Measurements from ENCODE around the gene TMEM52. TPM values are rescaled to one million over a fixed set of nuclear protein-coding genes. Genes with fewer than 3 reads are reported as not detected.

TMEM52 gene
- total RNA-seq, 1 donor from 2014 or later, result not detected

DNA sequence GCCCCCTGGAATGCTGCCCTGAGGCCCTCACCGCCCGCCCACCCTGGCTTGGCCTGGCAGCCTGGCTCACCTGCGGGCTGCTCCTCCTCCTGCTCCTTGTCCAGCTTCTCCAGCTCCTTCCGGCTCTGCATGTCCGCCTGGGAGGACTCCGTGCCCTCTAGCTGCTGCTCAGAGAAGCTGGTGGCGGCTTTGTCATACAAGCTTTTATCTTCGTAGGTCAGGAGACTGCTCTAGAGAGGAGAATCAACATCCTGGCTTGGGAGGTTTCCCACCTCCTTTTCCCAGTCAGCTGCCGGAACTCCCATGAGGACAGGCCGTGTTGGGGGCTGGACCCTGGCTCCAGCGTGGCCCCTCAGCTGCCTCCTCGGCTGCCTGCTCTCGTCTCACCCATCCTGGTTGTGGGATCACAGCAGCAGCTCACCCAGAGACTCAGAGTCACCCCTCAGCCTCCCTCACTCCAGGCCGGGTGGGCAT lies 36.6 kb upstream of the TMEM52 start:
- no peak overlapping the region for H3K27ac Mint-ChIP-seq (ENCODE audit: unreplicated experiment)

DNA sequence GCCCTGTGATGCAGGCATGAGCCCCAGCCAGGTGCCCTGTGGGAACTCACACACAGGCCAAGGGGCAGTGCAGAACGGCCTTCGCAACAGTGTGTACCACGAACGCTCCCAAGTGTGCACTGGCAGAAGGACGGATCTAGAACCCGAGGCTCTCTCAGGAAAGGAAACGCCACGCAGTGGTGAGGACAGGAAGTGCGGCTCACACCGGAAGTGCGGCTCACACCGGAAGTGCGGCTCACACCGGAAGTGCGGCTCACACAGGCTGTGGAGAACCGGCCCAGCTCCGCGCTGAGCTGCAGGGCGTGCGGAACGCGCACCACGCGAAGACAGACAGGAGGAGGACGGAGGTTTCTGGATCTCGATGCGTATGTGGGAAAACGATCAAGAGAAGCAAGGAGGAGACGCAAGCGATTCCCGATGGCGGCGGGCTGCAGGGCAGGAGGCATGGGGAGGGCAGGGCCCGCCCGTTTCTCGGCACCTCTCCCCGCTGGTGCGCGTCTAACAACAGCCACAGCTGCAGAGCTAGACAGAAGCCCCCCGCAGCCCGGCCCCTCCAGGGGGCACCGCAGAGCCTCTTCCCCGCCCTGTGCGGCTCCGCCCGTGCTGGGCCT lies 35.9 kb upstream of the TMEM52 start:
- no peaks in the 10 kb centered on the region for H3K36me3 Mint-ChIP-seq (ENCODE audit: unreplicated experiment)
- peaks cover 33% of the 10 kb centered on the region for H3K27me3 Mint-ChIP-seq (ENCODE audit: unreplicated experiment)
- no peaks in the 10 kb centered on the region for H3K9me3 Mint-ChIP-seq (ENCODE audit: unreplicated experiment)
- DNase-seq (ENCODE audit: extremely low spot score, unreplicated experiment), result no peak
- no peak overlapping the region for H3K27ac Mint-ChIP-seq (ENCODE audit: unreplicated experiment)
- H3K4me3 Mint-ChIP-seq (ENCODE audit: unreplicated experiment), result no peak overlapping the region
- H3K4me1 Mint-ChIP-seq (ENCODE audit: unreplicated experiment), result no peaks in the 10 kb centered on the region
- TF ChIP-seq, protein P1, sequence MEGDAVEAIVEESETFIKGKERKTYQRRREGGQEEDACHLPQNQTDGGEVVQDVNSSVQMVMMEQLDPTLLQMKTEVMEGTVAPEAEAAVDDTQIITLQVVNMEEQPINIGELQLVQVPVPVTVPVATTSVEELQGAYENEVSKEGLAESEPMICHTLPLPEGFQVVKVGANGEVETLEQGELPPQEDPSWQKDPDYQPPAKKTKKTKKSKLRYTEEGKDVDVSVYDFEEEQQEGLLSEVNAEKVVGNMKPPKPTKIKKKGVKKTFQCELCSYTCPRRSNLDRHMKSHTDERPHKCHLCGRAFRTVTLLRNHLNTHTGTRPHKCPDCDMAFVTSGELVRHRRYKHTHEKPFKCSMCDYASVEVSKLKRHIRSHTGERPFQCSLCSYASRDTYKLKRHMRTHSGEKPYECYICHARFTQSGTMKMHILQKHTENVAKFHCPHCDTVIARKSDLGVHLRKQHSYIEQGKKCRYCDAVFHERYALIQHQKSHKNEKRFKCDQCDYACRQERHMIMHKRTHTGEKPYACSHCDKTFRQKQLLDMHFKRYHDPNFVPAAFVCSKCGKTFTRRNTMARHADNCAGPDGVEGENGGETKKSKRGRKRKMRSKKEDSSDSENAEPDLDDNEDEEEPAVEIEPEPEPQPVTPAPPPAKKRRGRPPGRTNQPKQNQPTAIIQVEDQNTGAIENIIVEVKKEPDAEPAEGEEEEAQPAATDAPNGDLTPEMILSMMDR (IDR thresholded peaks at IDR 0.05), result no peak

More for the DNA sequence above, 36.6 kb upstream of the TMEM52 start:
- Mint-ChIP-seq H3K27me3 (ENCODE audit: unreplicated experiment) (peaks cover 32% of the 10 kb centered on the region), H3K4me3 (ENCODE audit: unreplicated experiment) (no peak overlapping the region), H3K4me1 (ENCODE audit: unreplicated experiment) (no peaks in the 10 kb centered on the region), H3K36me3 (ENCODE audit: unreplicated experiment) (no peaks in the 10 kb centered on the region), H3K9me3 (ENCODE audit: unreplicated experiment) (no peaks in the 10 kb centered on the region)
- TF ChIP-seq, protein P1 (IDR thresholded peaks at IDR 0.05), result no peak
- no peak for DNase-seq (ENCODE audit: extremely low spot score, unreplicated experiment)

DNA sequence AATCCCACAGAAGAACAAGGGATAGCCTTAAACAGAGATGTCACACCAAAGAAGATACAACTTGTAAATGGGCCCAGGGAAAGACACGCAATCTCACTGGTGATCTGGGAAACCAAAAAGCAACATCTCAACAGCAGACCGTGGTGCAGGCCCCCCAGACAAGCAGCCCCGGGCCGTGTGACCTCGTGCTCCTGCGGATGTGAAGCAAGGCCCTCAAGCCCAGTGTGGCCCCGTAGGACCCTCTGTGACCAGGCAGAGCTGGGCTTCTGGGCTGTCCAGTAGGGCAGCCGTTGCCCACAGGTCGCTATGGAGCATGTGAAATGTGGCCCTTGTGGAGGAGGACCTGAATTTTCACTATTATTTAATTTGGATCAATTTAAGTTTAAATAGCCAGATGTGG lies 34.9 kb upstream of the TMEM52 start:
- peaks cover 35% of the 10 kb centered on the region for H3K27me3 Mint-ChIP-seq (ENCODE audit: unreplicated experiment)
- no peak overlapping the region for H3K4me3 Mint-ChIP-seq (ENCODE audit: unreplicated experiment)
- no peak for DNase-seq (ENCODE audit: extremely low spot score, unreplicated experiment)
- TF ChIP-seq, protein P1 (IDR thresholded peaks at IDR 0.05), result no peak
- no peaks in the 10 kb centered on the region for H3K4me1 Mint-ChIP-seq (ENCODE audit: unreplicated experiment)
- H3K9me3 Mint-ChIP-seq (ENCODE audit: unreplicated experiment), result no peaks in the 10 kb centered on the region
- H3K27ac Mint-ChIP-seq (ENCODE audit: unreplicated experiment), result no peak overlapping the region
- no peaks in the 10 kb centered on the region for H3K36me3 Mint-ChIP-seq (ENCODE audit: unreplicated experiment)

DNA sequence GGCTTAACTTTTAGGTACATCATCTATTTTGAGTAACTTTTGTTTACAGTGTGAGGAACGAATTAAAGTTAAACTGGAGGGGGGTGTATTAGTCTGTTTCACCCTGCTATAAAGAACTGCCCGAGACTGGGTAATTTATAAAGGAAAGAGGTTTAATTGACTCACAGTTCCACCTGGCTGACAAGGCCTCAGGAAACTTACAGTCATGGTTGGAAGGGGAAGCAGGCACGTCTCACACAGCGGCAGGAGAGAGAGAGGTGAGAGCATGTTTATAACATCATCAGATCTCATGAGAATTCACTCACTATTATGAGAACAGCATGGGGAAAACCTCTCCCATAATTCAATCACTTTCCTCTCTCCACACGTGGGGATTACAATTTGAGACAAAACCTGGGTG lies 31.9 kb upstream of the TMEM52 start:
- Mint-ChIP-seq H3K27me3 (ENCODE audit: unreplicated experiment) (peaks cover 28% of the 10 kb centered on the region), H3K27ac (ENCODE audit: unreplicated experiment) (no peak overlapping the region), H3K4me1 (ENCODE audit: unreplicated experiment) (no peaks in the 10 kb centered on the region), H3K9me3 (ENCODE audit: unreplicated experiment) (no peaks in the 10 kb centered on the region), H3K4me3 (ENCODE audit: unreplicated experiment) (no peak overlapping the region), H3K36me3 (ENCODE audit: unreplicated experiment) (no peaks in the 10 kb centered on the region)
- DNase-seq (ENCODE audit: extremely low spot score, unreplicated experiment), result no peak
- TF ChIP-seq, protein P1 (IDR thresholded peaks at IDR 0.05), result no peak

DNA sequence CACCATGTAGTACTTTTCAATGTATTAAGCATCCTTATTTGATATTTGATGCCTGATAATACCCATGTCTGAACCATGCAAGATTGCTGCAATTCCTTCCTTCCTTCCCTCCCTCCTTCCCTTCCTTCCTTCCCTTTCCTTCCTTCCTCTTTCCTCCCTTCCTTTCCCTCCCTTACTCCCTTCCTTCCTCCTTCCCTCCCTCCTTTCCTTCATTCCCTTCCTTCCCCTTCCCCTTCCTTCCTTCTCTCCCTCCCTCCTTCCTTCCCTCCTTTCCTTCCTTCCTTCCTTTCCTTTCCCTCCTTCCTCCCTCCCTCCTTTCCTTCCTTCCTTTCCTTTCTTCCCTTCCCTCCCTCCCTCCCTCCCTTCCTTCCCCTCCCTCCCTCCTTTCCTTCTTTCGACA lies 29.7 kb upstream of the TMEM52 start:
- no peaks in the 10 kb centered on the region for H3K9me3 Mint-ChIP-seq (ENCODE audit: unreplicated experiment)
- DNase-seq (ENCODE audit: extremely low spot score, unreplicated experiment), result no peak
- no peaks in the 10 kb centered on the region for H3K36me3 Mint-ChIP-seq (ENCODE audit: unreplicated experiment)
- H3K4me1 Mint-ChIP-seq (ENCODE audit: unreplicated experiment), result peaks cover 2% of the 10 kb centered on the region
- H3K27ac Mint-ChIP-seq (ENCODE audit: unreplicated experiment), result no peak overlapping the region
- H3K27me3 Mint-ChIP-seq (ENCODE audit: unreplicated experiment), result peaks cover 31% of the 10 kb centered on the region
- TF ChIP-seq, protein P1 (IDR thresholded peaks at IDR 0.05), result no peak
- no peak overlapping the region for H3K4me3 Mint-ChIP-seq (ENCODE audit: unreplicated experiment)

Measured in osteocyte (in vitro differentiated cells).